Measurements from ENCODE around the gene SGCA. TPM values are rescaled to one million over a fixed set of nuclear protein-coding genes. Genes with fewer than 3 reads are reported as not detected.

The SGCA gene
- total and polyA plus RNA-seq, 9 of the 15 experiments (the other 6 are each of a cell fraction or from before 2014, with no cell fraction given) = not detected

- TF ChIP-seq ZNF280B (CRISPR knock-in tag; IDR thresholded peaks at IDR 0.05) (no peak), NR2F6 (CRISPR knock-in tag; IDR thresholded peaks at IDR 0.05) (no peak), TCF3 (CRISPR knock-in tag; IDR thresholded peaks at IDR 0.05) (peak; percentile 91), MTA3 (IDR thresholded peaks at IDR 0.05; ENCODE audit: borderline replicate concordance) (peak; percentile 91), MIER1 (IDR thresholded peaks at IDR 0.05; ENCODE audit: low read depth) (peak; percentile 49; the same call in 1 of the 2 replicates), TFE3 (CRISPR knock-in tag; IDR thresholded peaks at IDR 0.05) (no peak), ZSCAN32 (CRISPR knock-in tag; IDR thresholded peaks at IDR 0.05) (no peak), NCOA6 (IDR thresholded peaks at IDR 0.05) (no peak), ZBED1 (IDR thresholded peaks at IDR 0.05) (peak; percentile 85), PATZ1 (CRISPR knock-in tag; IDR thresholded peaks at IDR 0.05; ENCODE audit: borderline replicate concordance) (no peak), ZNF140 (CRISPR knock-in tag; IDR thresholded peaks at IDR 0.05) (no peak), C11orf30 (IDR thresholded peaks at IDR 0.05; ENCODE audit: low read depth) (no peak), SPI1 (IDR thresholded peaks at IDR 0.05; ENCODE audit: borderline replicate concordance, low read depth, low read length) (no peak), ZBTB33 (CRISPR knock-in tag; IDR thresholded peaks at IDR 0.05) (no peak), PPARD (CRISPR knock-in tag; IDR thresholded peaks at IDR 0.05) (no peak), SMAD3 (CRISPR knock-in tag; conservative IDR thresholded peaks at IDR 0.05) (0 out of 2 replicates have a peak, but pooled peaks have one; percentile 41), NBN (IDR thresholded peaks at IDR 0.05; ENCODE audit: low read depth) (peak; percentile 95), ZZZ3 (IDR thresholded peaks at IDR 0.05) (no peak), ZFP36 (IDR thresholded peaks at IDR 0.05; ENCODE audit: low read depth, low read length, partially characterized antibody) (peak; percentile 100), IRF1 (CRISPR knock-in tag; IDR thresholded peaks at IDR 0.05; ENCODE audit: borderline replicate concordance) (no peak), ESRRB (CRISPR knock-in tag; IDR thresholded peaks at IDR 0.05; ENCODE audit: borderline replicate concordance) (no peak), ILF3 (IDR thresholded peaks at IDR 0.05; ENCODE audit: borderline replicate concordance) (no peak), OTX1 (CRISPR knock-in tag; IDR thresholded peaks at IDR 0.05) (peak; percentile 75; the same call in 1 of the 2 replicates)
Observed at GRCh38 chr17:50208611-50209061, 42.8 kb downstream of the SGCA start (continued).
